HT1080 (cell line): ENCODE measurements around the gene CAPN2. TPM values are rescaled to one million over a fixed set of nuclear protein-coding genes. Genes with fewer than 3 reads are reported as not detected.

ENCODE experiments used
- DNase-seq: peaks from one replicate; pipeline ENCODE4 v3.0.0-alpha.2; 2015; ENCODE audit warnings: low read depth
- total RNA-seq: library from RNA; depleted of rRNA; stranded (reverse); fragments of >200 nt; shearing (Covaris generic); gene quantifications from 2 replicates; pipeline ENCODE4 v1.2.3, GENCODE V29; 2014

Gene CAPN2
- total RNA-seq, 1 experiment from 2014 or later = 422 TPM

DNA sequence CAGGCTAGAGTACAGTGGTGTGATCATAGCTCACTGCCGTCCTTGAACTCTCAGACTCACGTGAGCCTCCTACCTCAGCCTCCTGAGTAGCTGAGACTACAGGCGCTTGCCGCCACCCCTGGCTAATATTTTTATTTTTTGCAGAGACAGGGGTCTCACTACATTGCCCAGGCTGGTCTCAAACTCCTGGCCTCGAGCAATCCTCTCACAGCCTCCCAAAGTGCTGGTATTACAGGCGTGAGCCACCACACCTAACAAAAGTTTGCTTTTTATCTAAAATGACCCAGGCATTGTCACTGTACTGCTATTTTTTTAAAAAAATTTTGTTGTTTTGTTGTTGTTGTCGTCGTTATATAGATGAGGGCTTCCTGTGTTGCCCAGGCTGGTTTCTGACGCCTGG, 46.4 kb downstream of the CAPN2 start:
- DNase-seq = no peak

DNA sequence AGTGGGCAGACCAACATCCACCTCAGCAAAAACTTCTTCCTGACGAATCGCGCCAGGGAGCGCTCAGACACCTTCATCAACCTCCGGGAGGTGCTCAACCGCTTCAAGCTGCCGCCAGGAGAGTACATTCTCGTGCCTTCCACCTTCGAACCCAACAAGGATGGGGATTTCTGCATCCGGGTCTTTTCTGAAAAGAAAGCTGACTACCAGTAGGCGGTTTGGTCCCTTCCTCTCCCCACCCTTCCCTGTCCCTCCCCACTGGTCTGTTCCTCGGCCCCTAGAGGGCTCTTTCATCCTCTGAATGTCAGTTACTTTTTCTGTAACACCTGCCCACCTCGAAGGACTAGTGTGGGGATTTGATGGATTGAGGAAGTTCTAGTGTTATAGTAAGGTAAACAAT, 46.9 kb downstream of the CAPN2 start:
- DNase-seq = no peak

DNA sequence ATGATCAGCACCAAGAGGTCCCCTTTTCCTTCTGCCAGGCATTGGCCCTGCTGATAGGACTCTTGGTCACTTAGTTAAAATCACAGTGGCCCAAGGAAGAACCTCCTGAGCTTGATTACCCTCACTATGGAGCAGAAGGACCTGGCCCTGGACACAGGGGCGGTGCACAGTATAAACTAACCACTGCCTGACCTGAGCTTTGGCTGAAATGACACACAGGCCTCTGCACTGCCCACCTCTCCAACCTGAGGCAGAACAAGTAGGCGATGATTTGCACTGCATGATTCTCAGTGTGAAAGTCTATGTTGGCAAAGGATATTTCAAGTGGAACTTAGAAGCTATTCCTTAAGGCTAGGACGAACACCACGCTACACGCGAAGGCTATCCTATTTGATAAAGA, 48.5 kb downstream of the CAPN2 start:
- no peak for DNase-seq

DNA sequence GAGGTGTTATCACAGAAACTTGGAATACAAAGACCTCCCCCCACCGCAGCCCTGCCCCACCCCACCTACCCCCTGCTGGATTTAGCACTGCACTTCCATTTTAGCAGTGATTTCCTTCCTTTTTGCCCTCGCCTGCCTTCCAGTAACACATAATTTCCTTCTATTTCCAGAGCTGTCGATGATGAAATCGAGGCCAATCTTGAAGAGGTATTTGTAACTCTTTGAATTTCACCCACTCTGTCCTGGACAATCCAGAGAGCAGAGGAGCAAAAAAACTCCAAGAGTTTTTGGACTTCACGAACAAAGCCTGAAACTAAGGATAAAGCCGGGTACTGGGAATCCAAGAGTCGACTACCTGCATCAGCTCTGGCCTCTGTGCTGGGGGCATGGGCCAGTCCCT, 49.1 kb downstream of the CAPN2 start:
- DNase-seq = no peak

DNA sequence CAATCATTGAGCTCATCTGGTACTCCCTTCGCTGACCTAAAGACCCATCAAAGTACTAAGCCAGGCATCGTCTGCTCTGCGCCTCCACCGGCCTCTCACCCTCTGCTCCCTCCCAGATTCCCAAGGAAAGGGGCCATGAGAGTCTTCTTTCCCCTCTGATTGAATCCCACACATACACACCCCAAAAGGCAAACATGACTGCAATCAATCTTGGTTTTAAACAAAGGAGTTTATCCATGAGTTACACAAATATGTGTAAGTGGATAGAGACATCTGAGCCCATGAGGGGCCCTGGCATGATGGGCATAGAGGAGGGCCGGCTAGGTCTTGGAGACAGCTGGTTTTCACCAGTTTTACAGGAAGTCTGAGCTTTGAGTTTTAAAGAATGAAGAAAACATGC, 50.9 kb downstream of the CAPN2 start:
- DNase-seq = no peak

DNA sequence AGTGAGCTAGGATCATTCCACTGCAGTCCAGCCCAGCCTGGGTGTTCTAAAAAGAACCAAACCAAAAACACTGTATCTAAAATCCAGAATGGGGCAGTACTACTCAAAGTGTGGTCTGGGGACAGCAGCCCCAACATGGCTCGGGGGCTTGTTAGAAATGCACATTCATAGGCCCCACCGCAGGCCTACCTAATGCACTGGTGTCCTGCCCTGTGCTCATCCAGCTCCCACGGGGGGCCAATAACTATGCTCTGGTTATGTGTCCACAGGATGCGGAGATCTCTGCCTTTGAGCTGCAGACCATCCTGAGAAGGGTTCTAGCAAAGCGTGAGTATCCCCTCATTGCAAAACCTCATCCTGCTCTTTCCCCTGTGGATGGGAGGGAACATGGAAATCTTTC, 51.5 kb downstream of the CAPN2 start:
- DNase-seq = no peak

DNA sequence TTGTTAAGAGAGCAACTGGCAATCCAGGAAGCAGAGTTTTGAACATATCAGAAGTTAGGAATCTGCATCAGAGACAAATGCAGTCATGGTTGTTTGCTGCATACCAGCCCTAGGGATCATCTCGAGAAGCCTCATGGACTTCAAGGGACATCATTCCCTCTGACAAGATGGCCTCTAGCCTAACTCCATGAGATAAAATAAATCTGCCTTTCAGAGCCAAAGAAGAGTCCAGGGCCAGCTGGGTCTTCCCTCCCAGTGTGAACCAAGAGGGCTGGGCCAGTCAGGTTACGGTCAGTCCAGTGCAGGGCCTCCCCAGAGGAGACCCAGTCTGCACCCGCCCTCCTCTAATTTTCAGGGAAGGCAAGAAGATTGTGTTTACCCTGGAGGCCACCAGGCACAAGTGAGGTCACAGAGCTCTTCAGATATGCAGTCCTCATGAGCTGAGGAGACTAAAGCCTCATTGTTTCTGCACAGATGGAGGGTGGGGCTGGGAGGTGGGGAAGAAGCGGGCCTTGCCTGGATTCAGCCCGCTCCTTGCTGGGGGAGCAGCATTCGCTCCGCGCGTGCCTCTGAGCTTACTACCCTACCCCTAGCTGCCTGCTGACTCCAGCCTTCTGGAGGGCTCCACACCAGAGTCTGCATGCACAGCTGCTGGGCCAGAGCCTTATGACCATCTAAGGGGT, 52.8 kb downstream of the CAPN2 start:
- DNase-seq = no peak

DNA sequence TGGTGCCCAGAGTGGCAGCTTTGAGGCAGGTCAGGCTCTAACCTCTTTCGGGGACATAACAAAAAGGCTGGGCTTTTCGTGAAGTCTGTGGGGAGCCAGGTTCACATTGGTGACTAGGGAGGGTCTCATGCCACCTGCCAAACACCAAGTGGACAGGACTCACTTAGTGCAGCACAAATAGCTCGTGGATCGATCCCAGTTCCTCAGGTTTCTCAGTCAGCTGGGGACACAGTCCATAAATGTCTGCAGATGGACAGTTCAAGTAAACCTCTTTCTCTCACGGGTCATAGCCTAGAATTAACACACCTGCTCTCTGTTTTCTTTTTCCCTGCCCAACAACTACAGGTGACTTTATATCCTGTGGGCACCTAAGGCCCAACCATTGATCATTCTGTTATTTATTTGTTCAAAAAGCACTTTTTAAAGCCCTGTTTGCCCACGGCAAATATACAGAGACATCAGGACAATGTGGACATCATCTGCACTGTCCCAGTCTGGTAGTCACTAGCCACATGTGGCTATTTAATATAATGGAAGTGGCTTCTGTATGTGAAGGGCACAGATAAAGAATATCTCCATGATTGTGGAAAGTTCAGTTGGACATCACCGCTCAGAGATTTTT, 53.5 kb downstream of the CAPN2 start:
- DNase-seq = no peak

DNA sequence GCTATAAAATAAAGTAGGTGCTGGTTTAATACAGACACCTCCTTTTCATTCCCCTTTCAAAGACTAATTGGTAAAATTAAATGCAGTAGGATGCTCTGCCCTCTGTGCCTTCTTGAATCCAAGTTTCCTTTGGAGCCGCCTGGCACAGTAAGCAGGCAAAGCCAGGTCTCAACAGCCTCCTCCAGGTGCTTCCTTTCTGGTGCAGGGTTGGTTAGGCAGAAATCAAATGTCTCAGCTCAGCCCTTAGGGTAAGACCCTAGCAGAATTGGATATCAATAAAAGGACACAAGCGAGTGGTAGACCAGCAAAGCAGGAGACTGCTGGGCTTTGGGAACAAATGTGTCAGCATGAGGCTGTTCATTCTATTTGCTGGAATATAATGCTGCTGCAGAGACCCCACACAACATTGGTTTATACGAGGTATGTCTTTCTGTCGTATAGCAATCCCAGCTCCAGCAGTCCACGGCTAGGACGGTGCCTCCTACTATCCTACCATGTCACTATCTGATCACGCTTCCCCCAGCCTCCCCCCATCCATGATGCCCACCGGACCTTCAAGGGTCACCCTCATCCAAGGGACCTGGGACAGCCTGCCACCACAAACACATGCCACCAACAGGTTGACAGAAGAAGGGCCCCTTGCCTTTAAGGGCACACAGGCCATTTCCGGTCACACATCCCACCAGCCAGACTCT, 58.4 kb downstream of the CAPN2 start:
- DNase-seq = no peak

DNA sequence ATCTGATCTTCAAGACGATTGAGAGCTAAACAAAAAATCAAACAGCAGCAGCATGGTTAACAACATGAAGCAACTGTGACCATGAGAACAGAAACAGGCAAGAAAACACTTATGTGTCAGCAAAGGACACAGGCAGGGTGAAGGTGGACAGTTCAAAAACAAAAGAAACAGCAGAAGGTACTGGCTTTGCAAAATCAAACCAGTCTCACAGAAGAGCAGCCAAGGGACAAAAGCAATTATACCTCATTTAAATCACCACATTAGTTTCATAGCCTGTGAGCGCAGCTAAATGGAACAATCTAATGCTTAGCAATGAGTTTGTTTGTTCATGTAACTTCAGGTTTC, 59.1 kb downstream of the CAPN2 start:
- DNase-seq = no peak

DNA sequence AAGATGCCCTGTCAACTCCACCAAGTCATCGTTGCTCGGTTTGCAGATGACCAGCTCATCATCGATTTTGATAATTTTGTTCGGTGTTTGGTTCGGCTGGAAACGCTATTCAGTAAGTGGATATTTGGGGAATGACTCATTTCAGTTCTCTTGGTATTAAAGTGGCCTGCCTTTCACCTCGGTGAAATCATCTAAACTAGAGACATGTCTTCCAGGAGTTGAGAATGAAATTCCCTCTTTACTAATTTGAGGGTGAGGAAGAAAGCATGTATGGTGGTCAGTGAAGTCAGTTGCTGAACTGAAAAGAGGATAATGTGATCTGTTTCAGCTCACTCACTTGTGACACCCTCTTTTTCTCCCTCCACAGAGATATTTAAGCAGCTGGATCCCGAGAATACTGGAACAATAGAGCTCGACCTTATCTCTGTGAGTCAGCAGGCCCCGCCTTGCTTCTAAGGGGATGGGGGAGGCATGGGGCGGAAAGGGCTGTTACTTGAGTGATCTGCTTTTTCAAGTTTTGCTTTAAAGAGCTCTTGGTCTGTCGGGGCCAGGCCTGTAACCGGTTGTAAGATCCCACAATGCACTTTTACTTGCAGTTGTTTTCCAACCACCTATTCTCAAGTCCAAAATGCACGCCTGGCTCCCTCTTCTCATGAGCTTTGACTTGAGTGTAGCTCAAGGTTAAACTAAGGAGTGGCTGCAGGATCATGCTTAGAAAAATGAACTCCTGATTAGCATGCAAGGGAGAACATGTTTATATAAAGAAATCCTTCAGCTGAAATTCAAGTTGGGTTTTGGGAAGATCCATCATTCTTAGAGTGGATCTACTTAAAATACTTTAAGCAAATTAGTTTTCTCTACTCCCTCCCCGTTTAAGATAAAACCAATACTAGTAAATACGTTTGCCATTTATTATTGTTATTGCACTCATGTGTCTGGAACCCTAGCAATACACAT, 59.8 kb downstream of the CAPN2 start:
- DNase-seq = peak; percentile 91

DNA sequence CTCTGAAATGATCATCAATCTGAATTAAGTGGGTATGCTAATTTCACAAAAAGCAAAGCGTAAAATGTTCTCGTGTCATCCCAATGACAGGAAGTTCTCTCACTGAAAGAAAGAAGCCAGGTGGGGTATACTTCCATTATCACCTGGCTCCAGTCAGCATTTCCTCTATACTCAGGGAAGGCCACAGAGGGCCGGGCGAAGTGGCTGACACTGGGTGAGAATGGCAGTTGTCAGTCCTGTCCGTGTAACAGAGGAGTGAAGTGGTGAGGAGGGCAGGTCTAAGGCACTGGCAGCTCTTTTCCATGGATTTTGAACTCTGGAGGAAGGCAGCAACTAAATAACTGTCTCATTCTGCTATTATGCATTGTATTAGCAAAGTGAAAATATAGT, 60.4 kb downstream of the CAPN2 start:
- no peak for DNase-seq

DNA sequence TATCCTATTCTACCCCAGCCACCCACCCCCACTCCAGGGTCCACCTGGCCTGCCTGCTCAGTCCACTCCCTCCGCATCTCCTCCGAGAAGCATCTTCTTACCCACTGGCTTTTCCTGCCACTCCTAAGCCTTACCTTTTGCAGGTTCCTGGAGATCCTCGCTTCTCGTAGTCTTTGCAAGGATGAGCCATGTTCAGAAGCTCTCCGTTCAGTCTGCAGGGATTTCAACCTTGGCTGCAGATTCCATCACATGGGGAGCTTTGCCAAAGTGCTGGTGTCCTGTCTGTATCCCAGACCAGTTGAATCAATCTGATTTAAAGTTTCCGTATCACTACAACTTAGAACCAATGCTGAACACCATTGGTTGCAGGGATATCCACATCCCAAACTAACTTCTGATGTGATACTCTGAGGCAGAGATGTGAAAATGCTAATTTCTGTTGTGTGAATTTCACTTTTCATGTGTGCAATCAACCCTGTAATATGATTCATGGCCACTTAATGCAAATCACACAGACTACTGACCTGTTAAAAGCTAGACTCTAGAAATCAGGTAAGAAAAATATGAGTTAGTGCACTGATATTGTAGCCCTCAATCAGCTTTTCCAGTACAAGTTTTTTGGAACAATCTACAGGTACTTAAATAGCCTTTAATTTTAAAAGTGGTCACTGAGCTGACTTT, 61.9 kb downstream of the CAPN2 start:
- no peak for DNase-seq

DNA sequence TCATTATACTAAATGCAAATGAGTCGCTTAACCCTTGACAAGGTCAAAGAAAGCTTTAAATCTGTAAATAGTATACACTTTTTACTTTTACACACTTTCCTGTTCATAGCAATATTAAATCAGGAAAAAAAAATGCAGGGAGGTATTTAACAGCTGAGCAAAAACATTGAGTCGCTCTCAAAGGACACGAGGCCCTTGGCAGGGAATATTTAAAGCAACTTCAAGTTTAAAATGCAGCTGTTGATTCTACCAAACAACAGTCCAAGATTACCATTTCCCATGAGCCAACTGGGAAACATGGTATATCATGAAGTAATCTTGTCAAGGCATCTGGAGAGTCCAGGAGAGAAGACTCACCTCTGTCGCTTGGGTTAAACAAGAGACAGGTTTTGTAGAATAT, 62.7 kb downstream of the CAPN2 start:
- DNase-seq = peak; percentile 30

DNA sequence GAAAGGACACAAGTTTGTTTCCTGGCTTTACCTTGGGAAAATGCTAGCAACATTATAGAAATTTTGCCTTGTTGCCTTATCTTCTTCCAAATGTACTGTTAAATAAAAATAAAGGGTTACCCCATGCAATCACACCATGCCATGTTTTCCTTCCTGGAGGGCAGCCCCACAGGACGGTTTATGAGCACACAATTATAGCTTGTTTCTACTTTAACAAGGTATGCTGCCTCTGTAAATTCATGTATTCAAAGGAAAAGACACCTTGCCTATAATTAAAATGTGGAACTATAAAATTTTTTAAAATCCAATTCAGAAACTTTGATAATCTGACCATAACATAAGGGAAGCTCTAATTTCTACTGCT, 63.4 kb downstream of the CAPN2 start:
- no peak for DNase-seq

DNA sequence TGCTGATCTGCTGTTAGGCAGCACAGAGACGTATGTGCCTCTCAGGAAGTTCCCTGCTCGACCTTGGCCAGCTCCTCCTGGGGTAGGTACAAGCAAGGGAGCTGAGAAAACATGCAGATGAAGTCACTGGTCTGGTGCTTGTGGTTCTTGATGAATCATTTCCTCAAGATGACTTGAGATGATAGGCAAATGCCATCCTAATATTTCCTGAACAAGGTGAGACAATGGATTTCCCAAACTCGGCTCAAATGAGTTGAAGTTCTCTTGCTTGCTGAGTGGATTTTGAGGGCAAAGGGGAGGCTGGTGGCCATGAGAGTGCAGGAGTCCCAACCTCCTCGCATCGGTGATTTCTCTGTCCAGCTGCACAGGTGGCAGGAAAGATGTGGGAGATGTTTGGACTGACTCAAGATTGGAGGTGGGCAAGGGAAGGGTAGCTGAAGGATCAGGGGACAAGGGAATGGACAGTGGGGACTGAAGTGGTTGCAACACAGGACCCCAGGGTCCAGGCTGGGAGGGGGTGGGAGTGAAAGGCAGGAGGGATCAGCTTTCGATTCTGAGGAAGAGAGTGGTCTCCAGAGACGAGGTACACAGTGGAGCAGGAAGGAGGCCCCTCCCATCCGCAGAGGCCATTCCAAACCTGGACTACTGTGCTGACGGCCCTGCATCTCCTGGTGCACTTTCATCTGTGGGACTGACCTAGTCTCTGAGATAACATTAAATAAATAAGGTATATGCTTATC, 63.9 kb downstream of the CAPN2 start:
- peak; percentile 97 for DNase-seq

DNA sequence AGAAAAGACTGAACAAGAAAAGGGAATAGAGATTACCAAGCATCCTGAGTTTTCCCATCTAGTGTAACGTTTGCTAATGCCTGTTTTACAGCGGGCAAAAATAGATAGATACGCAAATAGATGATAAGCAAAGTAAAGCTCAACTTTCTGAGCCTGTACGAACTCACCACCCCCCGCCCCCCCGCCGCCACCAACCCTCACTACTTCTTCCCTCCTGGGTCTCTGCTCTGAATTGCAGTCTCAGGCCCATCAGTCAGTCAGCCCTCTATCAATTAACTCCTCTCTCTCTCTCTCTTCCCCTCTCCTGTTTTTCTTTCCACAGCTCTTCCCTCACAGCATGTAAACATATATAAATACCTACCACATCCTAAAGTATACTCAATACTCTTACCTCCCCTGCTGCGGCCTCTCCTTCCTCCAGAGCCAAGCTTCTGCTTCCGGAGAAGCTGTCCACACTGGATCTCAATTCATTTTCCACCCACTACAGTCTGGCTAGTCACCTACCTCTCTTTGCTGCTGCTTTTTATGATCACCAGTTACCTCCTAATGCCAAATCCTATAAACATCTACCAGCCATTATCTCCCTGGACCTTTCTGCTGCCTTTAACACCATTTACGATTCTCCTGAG, 64.6 kb downstream of the CAPN2 start:
- no peak for DNase-seq

DNA sequence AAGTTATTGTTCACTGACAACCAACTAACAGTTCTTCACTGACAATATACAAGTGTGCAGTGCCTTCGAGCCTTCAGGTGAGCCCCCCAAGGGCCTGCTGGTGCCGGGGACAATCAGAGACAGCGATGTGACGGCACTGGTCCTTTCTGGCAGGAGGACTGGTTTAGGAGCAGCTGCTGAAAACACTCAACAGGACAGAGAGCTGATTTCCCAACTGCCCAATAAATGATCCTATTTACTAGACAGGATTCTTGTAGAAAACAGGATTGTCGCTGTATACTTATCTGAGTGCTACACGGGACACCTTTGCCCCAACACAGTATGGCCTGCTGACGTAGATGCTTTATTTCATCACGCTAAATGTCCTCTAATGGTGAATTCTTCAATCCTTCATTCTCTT, 68.0 kb downstream of the CAPN2 start:
- DNase-seq = no peak

DNA sequence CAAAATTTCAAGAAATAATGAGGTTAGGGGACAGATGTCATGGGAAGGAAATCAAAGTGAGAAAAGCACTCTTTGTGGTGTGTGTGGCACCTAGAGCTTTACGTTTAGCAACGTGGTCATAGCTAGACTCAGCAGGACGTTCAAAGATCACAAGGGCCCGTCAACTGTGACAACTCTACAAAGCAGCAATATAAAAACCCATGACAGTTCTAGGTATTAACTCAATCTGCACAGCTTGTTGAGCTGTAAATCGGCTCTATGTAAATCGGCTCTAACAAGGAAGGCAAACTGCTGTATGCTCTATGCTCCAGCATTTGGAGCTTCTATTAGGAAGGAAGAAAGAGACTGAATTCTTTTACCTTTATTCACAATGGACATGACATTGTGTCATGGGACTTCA, 68.6 kb downstream of the CAPN2 start:
- no peak for DNase-seq

DNA sequence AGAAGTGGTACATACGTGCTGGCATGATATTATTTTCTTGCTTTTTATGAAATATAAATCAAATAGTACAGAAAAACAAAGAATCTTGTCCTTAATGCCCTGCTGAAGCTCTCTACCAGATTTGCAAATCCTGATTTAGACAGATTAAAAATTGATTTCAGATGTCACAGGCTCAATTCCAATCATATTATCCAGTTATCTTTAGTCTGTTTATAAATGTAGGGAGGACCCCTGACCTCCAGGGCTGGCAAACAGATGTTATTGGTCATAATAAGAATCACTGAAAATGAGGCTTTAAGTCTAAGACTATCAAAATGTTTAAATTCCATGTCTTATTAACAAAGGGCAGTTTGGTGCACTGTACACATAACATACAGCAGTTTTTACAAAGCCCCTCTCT, 71.3 kb downstream of the CAPN2 start:
- DNase-seq = no peak
